ENCODE data around the gene SCGB1C1.

- TF ChIP-seq POLR2AphosphoS5 (IDR thresholded peaks at IDR 0.05; ENCODE audit: low read depth) (no peak), EZH2 (IDR thresholded peaks at IDR 0.05; ENCODE audit: low read depth, unreplicated experiment) (no peak), CTCF (conservative IDR thresholded peaks at IDR 0.05; ENCODE audit: low read depth in 2 of 2) (no peak), CREB1 (CRISPR knock-in tag; IDR thresholded peaks at IDR 0.05; ENCODE audit: low read depth) (no peak), STAT1 (IDR thresholded peaks at IDR 0.05; ENCODE audit: unreplicated experiment) (no peak), ETS1 (IDR thresholded peaks at IDR 0.05) (no peak), JUNB (IDR thresholded peaks at IDR 0.05; ENCODE audit: unreplicated experiment) (no peak)
- TF ChIP-seq, protein P1, sequence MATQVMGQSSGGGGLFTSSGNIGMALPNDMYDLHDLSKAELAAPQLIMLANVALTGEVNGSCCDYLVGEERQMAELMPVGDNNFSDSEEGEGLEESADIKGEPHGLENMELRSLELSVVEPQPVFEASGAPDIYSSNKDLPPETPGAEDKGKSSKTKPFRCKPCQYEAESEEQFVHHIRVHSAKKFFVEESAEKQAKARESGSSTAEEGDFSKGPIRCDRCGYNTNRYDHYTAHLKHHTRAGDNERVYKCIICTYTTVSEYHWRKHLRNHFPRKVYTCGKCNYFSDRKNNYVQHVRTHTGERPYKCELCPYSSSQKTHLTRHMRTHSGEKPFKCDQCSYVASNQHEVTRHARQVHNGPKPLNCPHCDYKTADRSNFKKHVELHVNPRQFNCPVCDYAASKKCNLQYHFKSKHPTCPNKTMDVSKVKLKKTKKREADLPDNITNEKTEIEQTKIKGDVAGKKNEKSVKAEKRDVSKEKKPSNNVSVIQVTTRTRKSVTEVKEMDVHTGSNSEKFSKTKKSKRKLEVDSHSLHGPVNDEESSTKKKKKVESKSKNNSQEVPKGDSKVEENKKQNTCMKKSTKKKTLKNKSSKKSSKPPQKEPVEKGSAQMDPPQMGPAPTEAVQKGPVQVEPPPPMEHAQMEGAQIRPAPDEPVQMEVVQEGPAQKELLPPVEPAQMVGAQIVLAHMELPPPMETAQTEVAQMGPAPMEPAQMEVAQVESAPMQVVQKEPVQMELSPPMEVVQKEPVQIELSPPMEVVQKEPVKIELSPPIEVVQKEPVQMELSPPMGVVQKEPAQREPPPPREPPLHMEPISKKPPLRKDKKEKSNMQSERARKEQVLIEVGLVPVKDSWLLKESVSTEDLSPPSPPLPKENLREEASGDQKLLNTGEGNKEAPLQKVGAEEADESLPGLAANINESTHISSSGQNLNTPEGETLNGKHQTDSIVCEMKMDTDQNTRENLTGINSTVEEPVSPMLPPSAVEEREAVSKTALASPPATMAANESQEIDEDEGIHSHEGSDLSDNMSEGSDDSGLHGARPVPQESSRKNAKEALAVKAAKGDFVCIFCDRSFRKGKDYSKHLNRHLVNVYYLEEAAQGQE (IDR thresholded peaks at IDR 0.05; ENCODE audit: unreplicated experiment): no peak
Measured at GRCh38 chr11:214083-214482, 21.2 kb downstream of the SCGB1C1 start.
